ENCODE data around the gene TULP1. TPM values are rescaled to one million over a fixed set of nuclear protein-coding genes. Genes with fewer than 3 reads are reported as not detected.
A peak's percentile ranks its signal among the peaks of the same experiment; 100 is the strongest.

TULP1 gene
- total and polyA plus RNA-seq, 2 of the 13 experiments (the other 11 are each of a cell fraction or from before 2014, with no cell fraction given) = not detected

DNA sequence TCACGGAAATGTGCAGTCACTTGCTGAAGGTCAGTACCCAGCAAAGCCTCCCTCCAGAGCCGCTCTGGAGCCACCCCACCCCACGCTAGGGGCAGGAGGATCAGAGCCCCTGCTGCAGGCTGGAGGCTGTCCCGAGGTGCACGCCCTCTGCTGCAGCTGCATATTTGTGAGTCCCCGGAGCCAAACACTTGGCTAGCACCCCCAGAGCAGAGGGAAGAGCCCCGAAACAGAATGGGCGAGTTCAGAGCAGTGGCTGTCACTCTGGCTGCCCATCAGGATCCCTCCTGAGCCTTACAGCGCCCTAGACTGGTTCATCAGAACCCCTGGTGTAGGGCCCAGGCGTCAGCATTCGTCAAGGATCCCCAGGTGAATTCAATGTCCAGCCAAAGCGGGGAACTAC, 9.5 kb upstream of the TULP1 start:
- in situ Hi-C loops (cut with HindIII; ENCODE audit: extremely low pct_ligation_motif_present, low pct_unique_long_range_greater_than_20kb) = no loop called here
- no peaks in the 10 kb centered on the region for H3K36me3 ChIP-seq (replicated peaks in 1 of 2; ENCODE audit: control insufficient read depth in 1 of 2, insufficient read depth in 2 of 2, low read length in 2 of 2)
- no peak overlapping the region for H3K27ac ChIP-seq (ENCODE audit: extremely low read length, insufficient read depth, low read length)
- H3K4me3 ChIP-seq (replicated peaks in 1 of 3; ENCODE audit: insufficient read depth in 1 of 3, low read depth in 2 of 3, low read length in 3 of 3) = peak overlapping the region in 1 of 3 experiments; percentile 55; a peak in 2 of 6 replicates
- FAIRE-seq (no peak), DNase-seq (ENCODE audit: low spot score) (no peak), ATAC-seq (peak; percentile 35)
- no peaks in the 10 kb centered on the region for H3K9me3 ChIP-seq (ENCODE audit: low read length)
- intact Hi-C loops (cut with micrococcal nuclease; ENCODE audit: unreplicated experiment) = loop anchor here (1.0 kb wide), 1 partner anchor 225 kb away; the partner anchor contains the start of gene DEF6
- 24% methylated on average over 11 of the region's 12 CpGs for WGBS (ENCODE audit: low lambda C conversion rate)
- peak overlapping the region; percentile 79 for H3K4me2 ChIP-seq (ENCODE audit: low read depth, low read length)
- H4K20me1 ChIP-seq (ENCODE audit: insufficient read depth, low read length) = no peaks in the 10 kb centered on the region
- ChIA-PET POLR2A (interaction anchor here (0.6 to 1.6 kb wide), 3 partner anchors 68 to 263 kb away, joined by 3 to 8 read pairs (median 3); no protein-coding TSS in a partner anchor), CTCF (ENCODE audit: low intra/inter-chr PET ratio, low total read pairs) (interaction anchor here (1.3 to 2.9 kb wide), 3 partner anchors 30 to 215 kb away, joined by 4 to 16 read pairs (median 15); no protein-coding TSS in a partner anchor)
- no TSS peak for BruUV-seq (replicated peaks)
- no peaks in the 10 kb centered on the region for H3K79me2 ChIP-seq (ENCODE audit: insufficient read depth, low read length)
- peaks cover 2 to 20% of the 10 kb centered on the region in 2 experiments; a peak in 2 of 5 replicates for H3K27me3 ChIP-seq (ENCODE audit: control insufficient read depth in 1 of 2, insufficient read depth in 2 of 2, low read length in 2 of 2)
- no peak overlapping the region for H2AFZ ChIP-seq (ENCODE audit: low read length)
- TF ChIP-seq BRD4 (CRISPR knock-in tag; IDR thresholded peaks at IDR 0.05) = no peak
- TF ChIP-seq TBP (CRISPR knock-in tag; IDR thresholded peaks at IDR 0.05) = no peak
- TF ChIP-seq IKZF4 (CRISPR knock-in tag; IDR thresholded peaks at IDR 0.05; ENCODE audit: borderline replicate concordance, low read depth, not compliant biosample characterization) = no peak
- no peak for TF ChIP-seq ZNF329 (CRISPR knock-in tag; IDR thresholded peaks at IDR 0.05; ENCODE audit: low read depth)
- TF ChIP-seq, protein P1, sequence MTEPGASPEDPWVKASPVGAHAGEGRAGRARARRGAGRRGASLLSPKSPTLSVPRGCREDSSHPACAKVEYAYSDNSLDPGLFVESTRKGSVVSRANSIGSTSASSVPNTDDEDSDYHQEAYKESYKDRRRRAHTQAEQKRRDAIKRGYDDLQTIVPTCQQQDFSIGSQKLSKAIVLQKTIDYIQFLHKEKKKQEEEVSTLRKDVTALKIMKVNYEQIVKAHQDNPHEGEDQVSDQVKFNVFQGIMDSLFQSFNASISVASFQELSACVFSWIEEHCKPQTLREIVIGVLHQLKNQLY (CRISPR knock-in tag; IDR thresholded peaks at IDR 0.05) = no peak
- no peak for TF ChIP-seq ZNF780A (CRISPR knock-in tag; IDR thresholded peaks at IDR 0.05)
- 0 out of 2 replicates have a peak, but pooled peaks have one; percentile 14 for TF ChIP-seq MTF2 (CRISPR knock-in tag; IDR thresholded peaks at IDR 0.05; ENCODE audit: borderline replicate concordance)
- TF ChIP-seq CBFB (CRISPR knock-in tag; IDR thresholded peaks at IDR 0.05) = no peak
- no peak for TF ChIP-seq REXO4 (CRISPR knock-in tag; IDR thresholded peaks at IDR 0.05; ENCODE audit: borderline replicate concordance)
- TF ChIP-seq ZNF670 (CRISPR knock-in tag; IDR thresholded peaks at IDR 0.05; ENCODE audit: borderline replicate concordance) = no peak
- TF ChIP-seq, protein P2, sequence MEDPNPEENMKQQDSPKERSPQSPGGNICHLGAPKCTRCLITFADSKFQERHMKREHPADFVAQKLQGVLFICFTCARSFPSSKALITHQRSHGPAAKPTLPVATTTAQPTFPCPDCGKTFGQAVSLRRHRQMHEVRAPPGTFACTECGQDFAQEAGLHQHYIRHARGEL (CRISPR knock-in tag; IDR thresholded peaks at IDR 0.05) = 0 out of 2 replicates have a peak, but pooled peaks have one; percentile 18
- TF ChIP-seq, protein P3, sequence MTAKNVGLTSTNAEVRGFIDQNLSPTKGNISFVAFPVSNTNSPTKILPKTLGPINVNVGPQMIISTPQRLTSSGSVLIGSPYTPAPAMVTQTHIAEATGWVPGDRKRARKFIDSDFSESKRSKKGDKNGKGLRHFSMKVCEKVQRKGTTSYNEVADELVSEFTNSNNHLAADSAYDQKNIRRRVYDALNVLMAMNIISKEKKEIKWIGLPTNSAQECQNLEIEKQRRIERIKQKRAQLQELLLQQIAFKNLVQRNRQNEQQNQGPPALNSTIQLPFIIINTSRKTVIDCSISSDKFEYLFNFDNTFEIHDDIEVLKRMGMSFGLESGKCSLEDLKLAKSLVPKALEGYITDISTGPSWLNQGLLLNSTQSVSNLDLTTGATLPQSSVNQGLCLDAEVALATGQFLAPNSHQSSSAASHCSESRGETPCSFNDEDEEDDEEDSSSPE (CRISPR knock-in tag; IDR thresholded peaks at IDR 0.05) = no peak
- no peak for TF ChIP-seq PTBP1 (IDR thresholded peaks at IDR 0.05; ENCODE audit: low read depth, low read length, poor library complexity, severe bottlenecking)
- TF ChIP-seq HDAC1 (CRISPR knock-in tag; IDR thresholded peaks at IDR 0.05) = 0 out of 2 replicates have a peak, but pooled peaks have one; percentile 28
- TF ChIP-seq, protein P4, sequence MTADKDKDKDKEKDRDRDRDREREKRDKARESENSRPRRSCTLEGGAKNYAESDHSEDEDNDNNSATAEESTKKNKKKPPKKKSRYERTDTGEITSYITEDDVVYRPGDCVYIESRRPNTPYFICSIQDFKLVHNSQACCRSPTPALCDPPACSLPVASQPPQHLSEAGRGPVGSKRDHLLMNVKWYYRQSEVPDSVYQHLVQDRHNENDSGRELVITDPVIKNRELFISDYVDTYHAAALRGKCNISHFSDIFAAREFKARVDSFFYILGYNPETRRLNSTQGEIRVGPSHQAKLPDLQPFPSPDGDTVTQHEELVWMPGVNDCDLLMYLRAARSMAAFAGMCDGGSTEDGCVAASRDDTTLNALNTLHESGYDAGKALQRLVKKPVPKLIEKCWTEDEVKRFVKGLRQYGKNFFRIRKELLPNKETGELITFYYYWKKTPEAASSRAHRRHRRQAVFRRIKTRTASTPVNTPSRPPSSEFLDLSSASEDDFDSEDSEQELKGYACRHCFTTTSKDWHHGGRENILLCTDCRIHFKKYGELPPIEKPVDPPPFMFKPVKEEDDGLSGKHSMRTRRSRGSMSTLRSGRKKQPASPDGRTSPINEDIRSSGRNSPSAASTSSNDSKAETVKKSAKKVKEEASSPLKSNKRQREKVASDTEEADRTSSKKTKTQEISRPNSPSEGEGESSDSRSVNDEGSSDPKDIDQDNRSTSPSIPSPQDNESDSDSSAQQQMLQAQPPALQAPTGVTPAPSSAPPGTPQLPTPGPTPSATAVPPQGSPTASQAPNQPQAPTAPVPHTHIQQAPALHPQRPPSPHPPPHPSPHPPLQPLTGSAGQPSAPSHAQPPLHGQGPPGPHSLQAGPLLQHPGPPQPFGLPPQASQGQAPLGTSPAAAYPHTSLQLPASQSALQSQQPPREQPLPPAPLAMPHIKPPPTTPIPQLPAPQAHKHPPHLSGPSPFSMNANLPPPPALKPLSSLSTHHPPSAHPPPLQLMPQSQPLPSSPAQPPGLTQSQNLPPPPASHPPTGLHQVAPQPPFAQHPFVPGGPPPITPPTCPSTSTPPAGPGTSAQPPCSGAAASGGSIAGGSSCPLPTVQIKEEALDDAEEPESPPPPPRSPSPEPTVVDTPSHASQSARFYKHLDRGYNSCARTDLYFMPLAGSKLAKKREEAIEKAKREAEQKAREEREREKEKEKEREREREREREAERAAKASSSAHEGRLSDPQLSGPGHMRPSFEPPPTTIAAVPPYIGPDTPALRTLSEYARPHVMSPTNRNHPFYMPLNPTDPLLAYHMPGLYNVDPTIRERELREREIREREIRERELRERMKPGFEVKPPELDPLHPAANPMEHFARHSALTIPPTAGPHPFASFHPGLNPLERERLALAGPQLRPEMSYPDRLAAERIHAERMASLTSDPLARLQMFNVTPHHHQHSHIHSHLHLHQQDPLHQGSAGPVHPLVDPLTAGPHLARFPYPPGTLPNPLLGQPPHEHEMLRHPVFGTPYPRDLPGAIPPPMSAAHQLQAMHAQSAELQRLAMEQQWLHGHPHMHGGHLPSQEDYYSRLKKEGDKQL (CRISPR knock-in tag; IDR thresholded peaks at IDR 0.05; ENCODE audit: low read depth) = no peak
- TF ChIP-seq ZNF296 (CRISPR knock-in tag; conservative IDR thresholded peaks at IDR 0.05) = no peak
- peaks cover 35% of the 10 kb centered on the region for H3K4me1 ChIP-seq (ENCODE audit: insufficient read depth, low read length)
- H3K9ac ChIP-seq (ENCODE audit: insufficient read depth, low read depth, low read length) = no peak overlapping the region
